ENCODE data around the gene KMT2D.

GRCh38 chr12:49086116-49086515, 25.5 kb upstream of the KMT2D start:
- no peak for TF ChIP-seq CTCF (IDR thresholded peaks at IDR 0.05 in 2 of 3, conservative IDR thresholded peaks at IDR 0.05 in 1 of 3; ENCODE audit: control insufficient read depth in 2 of 3, extremely low read depth in 1 of 3, insufficient read depth in 1 of 3, low read depth in 3 of 3, low read length in 3 of 3)
- TF ChIP-seq ZBTB33 (IDR thresholded peaks at IDR 0.05), result no peak
- no peak for TF ChIP-seq MAX (IDR thresholded peaks at IDR 0.05; ENCODE audit: low read depth, low read length)
- TF ChIP-seq CHD2 (IDR thresholded peaks at IDR 0.05; ENCODE audit: borderline replicate concordance, low read depth, low read length), result no peak
- TF ChIP-seq EP300 (IDR thresholded peaks at IDR 0.05; ENCODE audit: borderline replicate concordance in 1 of 2, control insufficient read depth in 1 of 2, low read depth in 2 of 2, low read length in 2 of 2), result no peak
- no peak for TF ChIP-seq SPI1 (IDR thresholded peaks at IDR 0.05; ENCODE audit: borderline replicate concordance, insufficient read depth, low read depth, low read length)
- TF ChIP-seq ZBTB11 (CRISPR knock-in tag; IDR thresholded peaks at IDR 0.05), result no peak
- no peak for TF ChIP-seq ATF3 (IDR thresholded peaks at IDR 0.05; ENCODE audit: borderline replicate concordance, extremely low read depth, low read depth, low read length)
- TF ChIP-seq FOXM1 (IDR thresholded peaks at IDR 0.05; ENCODE audit: low read depth, low read length), result no peak
- TF ChIP-seq SIN3A (IDR thresholded peaks at IDR 0.05; ENCODE audit: low read depth, low read length), result no peak
- no peak for TF ChIP-seq POU2F2 (IDR thresholded peaks at IDR 0.05; ENCODE audit: borderline replicate concordance, low read depth, low read length)

All from GM12878 (cell line).